SK-N-MC (cell line): Measurements from ENCODE around the gene ATP2B2.

Experiments used
- DNase-seq: peaks from one replicate; pipeline ENCODE4 v3.0.0-alpha.2; 2011; ENCODE audit warnings: low read depth, low spot score
- H3K27ac ChIP-seq: fragments of 200-600 bp; sonication (generic); 2 replicates; pipeline ENCODE4 v1.5.1; 2016; ENCODE audit warnings: mixed run types
- H3K36me3 ChIP-seq: fragments of 200-600 bp; sonication (generic); 2 replicates; pipeline ENCODE4 v1.6.1; 2017; ENCODE audit warnings: antibody characterized with exemption, low read length, mixed read lengths; ENCODE audit not compliant: insufficient read depth
- H3K4me3 ChIP-seq: fragments of 200-600 bp; sonication (generic); 2 replicates; pipeline ENCODE4 v1.5.1; 2016
- H3K9ac ChIP-seq: fragments of 200-600 bp; sonication (generic); 2 replicates; pipeline ENCODE4 v1.8.0; 2017; ENCODE audit warnings: mixed run types, mixed read lengths; ENCODE audit not compliant: insufficient read length
- H3K9me3 ChIP-seq: fragments of 200-600 bp; sonication (generic); 2 replicates; pipeline ENCODE4 v1.6.1; 2017; ENCODE audit warnings: low read depth, mild to moderate bottlenecking, antibody characterized with exemption, low read length, moderate library complexity, mixed read lengths
- EZH2 ChIP-seq: fragments of 200-600 bp; sonication (generic); IDR thresholded peaks from one replicate; pipeline ENCODE4 v1.6.1; 2017; ENCODE audit warnings: antibody characterized with exemption
- FOXP2 ChIP-seq: optimal IDR thresholded peaks from 2 replicates; pipeline ENCODE3; 2011; ENCODE audit warnings: mild to moderate bottlenecking, moderate library complexity; ENCODE audit not compliant: insufficient read depth; ENCODE audit errors: extremely low read length, control extremely low read depth
- POLR2AphosphoS5 ChIP-seq: IDR thresholded peaks from 2 replicates; pipeline ENCODE4 v1.6.1; 2012; ENCODE audit warnings: mild to moderate bottlenecking, low read depth, low read length, borderline replicate concordance

ATP2B2 gene

GRCh38 chr3:10483686-10484345 lies 21.6 kb downstream of the ATP2B2 start:
- H3K27ac ChIP-seq: no peak overlapping the region
- no peaks in the 10 kb centered on the region for H3K36me3 ChIP-seq
- TF ChIP-seq EZH2 (no peak), FOXP2 (no peak), POLR2AphosphoS5 (no peak)
- no peak overlapping the region for H3K9ac ChIP-seq
- DNase-seq: no peak
- no peak overlapping the region for H3K4me3 ChIP-seq
- H3K9me3 ChIP-seq: no peaks in the 10 kb centered on the region

- H3K9ac ChIP-seq: no peak overlapping the region
- no peaks in the 10 kb centered on the region for H3K36me3 ChIP-seq
- no peak for DNase-seq
- H3K4me3 ChIP-seq: no peak overlapping the region
- no peaks in the 10 kb centered on the region for H3K9me3 ChIP-seq
- no peak for TF ChIP-seq EZH2
- no peak for TF ChIP-seq POLR2AphosphoS5
- TF ChIP-seq FOXP2: no peak
- H3K27ac ChIP-seq: no peak overlapping the region
Observed at GRCh38 chr3:10483364-10483675, 22.1 kb downstream of the ATP2B2 start.

- no peak for TF ChIP-seq POLR2AphosphoS5
- no peak for TF ChIP-seq FOXP2
- TF ChIP-seq EZH2: no peak
- Histone ChIP-seq H3K27ac (no peak overlapping the region), H3K4me3 (no peak overlapping the region), H3K9me3 (no peaks in the 10 kb centered on the region), H3K36me3 (no peaks in the 10 kb centered on the region), H3K9ac (no peak overlapping the region)
- no peak for DNase-seq
Observed at GRCh38 chr3:10482631-10483363, 22.6 kb downstream of the ATP2B2 start.

- TF ChIP-seq POLR2AphosphoS5 (no peak), EZH2 (no peak), FOXP2 (no peak)
- no peak for DNase-seq
- Histone ChIP-seq H3K4me3 (no peak overlapping the region), H3K27ac (no peak overlapping the region), H3K9ac (no peak overlapping the region), H3K36me3 (no peaks in the 10 kb centered on the region), H3K9me3 (no peaks in the 10 kb centered on the region)
Observed at GRCh38 chr3:10480871-10481378, 24.5 kb downstream of the ATP2B2 start.

- Histone ChIP-seq H3K36me3 (no peaks in the 10 kb centered on the region), H3K9me3 (no peaks in the 10 kb centered on the region), H3K4me3 (no peak overlapping the region), H3K9ac (no peak overlapping the region), H3K27ac (no peak overlapping the region)
- DNase-seq: no peak
- TF ChIP-seq EZH2 (no peak), FOXP2 (no peak), POLR2AphosphoS5 (no peak)
Observed at GRCh38 chr3:10479311-10479710, 26.1 kb downstream of the ATP2B2 start.

- no peak overlapping the region for H3K9ac ChIP-seq
- no peak overlapping the region for H3K27ac ChIP-seq
- TF ChIP-seq EZH2 (no peak), FOXP2 (no peak), POLR2AphosphoS5 (no peak)
- H3K36me3 ChIP-seq: no peaks in the 10 kb centered on the region
- DNase-seq: no peak
- no peak overlapping the region for H3K4me3 ChIP-seq
- H3K9me3 ChIP-seq: no peaks in the 10 kb centered on the region
Observed at GRCh38 chr3:10475983-10476382, 29.4 kb downstream of the ATP2B2 start.

- DNase-seq: no peak
- Histone ChIP-seq H3K9ac (no peak overlapping the region), H3K27ac (no peak overlapping the region), H3K9me3 (no peaks in the 10 kb centered on the region), H3K36me3 (no peaks in the 10 kb centered on the region), H3K4me3 (no peak overlapping the region)
- TF ChIP-seq FOXP2 (no peak), POLR2AphosphoS5 (no peak), EZH2 (no peak)
Observed at GRCh38 chr3:10474847-10475246, 30.5 kb downstream of the ATP2B2 start.

- no peak for TF ChIP-seq POLR2AphosphoS5
- no peak for TF ChIP-seq EZH2
- no peak for TF ChIP-seq FOXP2
- no peak overlapping the region for H3K4me3 ChIP-seq
- H3K9me3 ChIP-seq: no peaks in the 10 kb centered on the region
- no peaks in the 10 kb centered on the region for H3K36me3 ChIP-seq
- DNase-seq: no peak
- no peak overlapping the region for H3K27ac ChIP-seq
- no peak overlapping the region for H3K9ac ChIP-seq
Observed at GRCh38 chr3:10474275-10474646, 31.1 kb downstream of the ATP2B2 start.

- DNase-seq: no peak
- no peak overlapping the region for H3K9ac ChIP-seq
- no peak for TF ChIP-seq EZH2
- no peak for TF ChIP-seq POLR2AphosphoS5
- no peak for TF ChIP-seq FOXP2
- H3K36me3 ChIP-seq: no peaks in the 10 kb centered on the region
- H3K27ac ChIP-seq: no peak overlapping the region
- H3K4me3 ChIP-seq: no peak overlapping the region
- H3K9me3 ChIP-seq: no peaks in the 10 kb centered on the region
Observed at GRCh38 chr3:10473581-10474274, 31.7 kb downstream of the ATP2B2 start.
